ENCODE measurements around the gene FBXO21.
A peak's percentile ranks its signal among the peaks of the same experiment; 100 is the strongest.
"Not testable (repeated sequence)": the region's sequence is repeated elsewhere in the genome, so short reads cannot be mapped to it uniquely, and the experiment has no call there.

FBXO21 gene

DNA sequence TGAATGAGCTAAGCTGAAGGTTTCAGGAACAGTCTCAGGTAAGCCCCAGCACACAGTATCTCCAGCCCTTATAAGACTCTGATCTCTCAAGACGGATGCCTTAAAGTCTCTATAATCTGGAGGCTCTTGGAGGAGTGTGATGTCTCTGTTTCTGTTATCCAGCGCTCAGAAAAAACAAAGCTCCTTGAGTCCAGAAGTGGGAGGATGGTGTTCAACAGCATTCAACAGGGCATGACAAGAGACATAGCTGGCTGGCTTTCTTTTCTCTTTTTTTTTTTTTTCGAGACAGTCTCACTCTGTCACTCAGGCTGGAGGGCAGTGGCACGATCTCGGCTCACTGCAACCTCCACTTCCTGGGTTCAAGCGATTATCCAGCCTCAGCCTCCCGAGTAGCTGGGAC is 59.5 kb downstream of the FBXO21 start:
- no peak for DNase-seq

DNA sequence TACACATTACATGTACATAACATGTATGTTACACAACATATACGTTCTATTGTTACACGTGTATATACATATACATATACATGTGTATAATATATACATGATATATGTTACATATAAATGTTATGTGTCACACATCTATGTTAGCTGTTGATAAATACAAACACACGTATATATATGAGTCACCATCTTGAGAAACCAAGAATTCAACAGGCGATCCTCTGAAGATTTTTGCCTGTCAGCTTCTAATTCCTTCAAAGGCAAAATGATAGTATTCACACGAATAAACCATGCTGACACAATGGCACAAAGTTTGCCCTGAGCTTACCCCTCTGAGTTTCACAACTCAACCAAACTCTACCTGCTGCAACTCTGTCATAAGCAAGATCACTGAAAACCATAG is 60.9 kb downstream of the FBXO21 start:
- DNase-seq = no peak

DNA sequence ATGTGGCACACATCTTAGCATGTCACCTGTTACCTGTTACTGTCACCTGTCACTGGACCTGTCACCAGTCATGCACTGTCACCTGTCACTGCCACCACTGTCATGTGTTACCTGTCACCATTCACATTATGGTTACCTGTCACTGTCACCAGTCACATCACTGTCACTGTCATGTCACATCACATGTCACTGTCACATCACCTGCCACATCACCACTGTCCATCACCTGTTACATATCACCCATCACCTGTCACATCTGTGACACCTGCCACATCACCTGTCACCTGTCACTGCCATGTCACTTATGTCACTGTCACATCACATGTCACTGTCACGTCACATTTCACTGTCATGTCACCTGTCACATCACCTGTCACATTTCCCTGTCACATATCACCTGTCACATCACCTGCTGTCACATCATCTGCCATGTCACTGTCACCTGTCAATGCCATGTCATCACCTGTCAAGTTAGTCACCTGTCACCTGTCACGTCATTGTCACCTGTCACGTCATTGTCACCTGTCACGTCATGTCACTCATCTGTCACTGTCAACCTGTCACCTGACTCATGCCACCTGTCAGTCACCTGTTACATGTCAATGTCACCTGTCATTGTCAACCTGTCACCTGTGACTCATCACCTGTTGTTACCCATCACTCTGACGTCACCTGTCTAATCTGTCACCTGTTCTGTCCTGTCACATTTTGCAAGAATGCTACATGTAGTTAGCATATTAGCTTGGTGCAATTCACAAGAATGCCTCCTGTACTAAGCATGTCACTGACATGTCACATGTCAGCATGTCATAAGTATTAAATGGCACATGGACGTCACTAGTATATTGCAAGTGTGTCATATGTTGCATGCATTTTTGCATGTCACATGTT is 62.1 kb downstream of the FBXO21 start:
- no peak for DNase-seq

DNA sequence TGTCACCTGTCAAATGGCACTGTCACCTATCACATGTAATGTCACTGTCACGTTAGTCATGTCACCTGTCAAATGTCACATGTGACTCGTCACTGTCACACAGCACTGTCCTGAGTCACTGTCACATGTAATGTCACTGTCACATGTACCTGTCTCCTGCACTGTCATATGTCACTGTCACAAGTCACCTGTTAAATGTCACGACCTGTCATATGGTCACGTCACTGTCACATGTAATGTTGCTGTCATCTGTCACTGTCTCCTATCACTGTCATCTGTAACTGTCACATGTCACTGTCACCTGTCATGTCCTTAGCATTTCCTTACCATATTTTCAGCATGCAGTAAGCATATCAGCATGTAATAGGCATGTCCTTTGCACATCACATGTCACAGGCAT is 63.9 kb downstream of the FBXO21 start:
- no peak for DNase-seq

DNA sequence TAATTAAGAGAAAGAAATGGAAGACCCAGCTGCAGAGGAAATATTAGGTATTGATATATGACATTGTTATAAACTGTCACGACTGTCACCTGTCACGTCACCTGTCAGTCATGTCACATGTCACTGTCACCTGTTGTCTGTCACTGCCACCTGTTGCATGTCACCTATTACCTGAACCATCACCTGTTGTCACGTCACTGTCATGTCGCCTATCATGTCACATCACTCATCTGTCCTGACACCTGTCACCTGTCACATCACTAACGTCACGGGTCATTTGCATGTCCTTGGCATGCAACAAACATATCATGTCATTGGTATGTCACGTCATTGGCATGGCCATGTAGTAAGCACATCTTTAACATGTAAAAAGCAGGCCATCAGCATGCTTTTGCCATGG is 64.5 kb downstream of the FBXO21 start:
- DNase-seq = no peak

DNA sequence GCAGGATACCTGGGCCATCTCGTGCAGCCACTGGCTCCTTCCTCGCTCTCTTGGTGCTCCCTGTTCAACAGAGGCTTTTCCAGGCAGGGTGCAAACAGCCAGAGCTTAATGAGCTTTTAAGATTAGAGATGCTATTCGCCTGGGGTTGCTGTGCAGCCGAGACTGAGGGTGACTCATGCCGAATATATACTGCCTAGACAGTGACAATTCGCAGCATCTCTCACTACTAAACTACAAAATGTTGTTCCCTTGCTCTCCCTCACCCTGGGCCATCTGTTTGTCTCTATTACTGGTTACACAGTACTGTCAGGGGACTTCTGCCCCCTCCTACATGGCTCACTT is 65.0 kb downstream of the FBXO21 start:
- DNase-seq = no peak

DNA sequence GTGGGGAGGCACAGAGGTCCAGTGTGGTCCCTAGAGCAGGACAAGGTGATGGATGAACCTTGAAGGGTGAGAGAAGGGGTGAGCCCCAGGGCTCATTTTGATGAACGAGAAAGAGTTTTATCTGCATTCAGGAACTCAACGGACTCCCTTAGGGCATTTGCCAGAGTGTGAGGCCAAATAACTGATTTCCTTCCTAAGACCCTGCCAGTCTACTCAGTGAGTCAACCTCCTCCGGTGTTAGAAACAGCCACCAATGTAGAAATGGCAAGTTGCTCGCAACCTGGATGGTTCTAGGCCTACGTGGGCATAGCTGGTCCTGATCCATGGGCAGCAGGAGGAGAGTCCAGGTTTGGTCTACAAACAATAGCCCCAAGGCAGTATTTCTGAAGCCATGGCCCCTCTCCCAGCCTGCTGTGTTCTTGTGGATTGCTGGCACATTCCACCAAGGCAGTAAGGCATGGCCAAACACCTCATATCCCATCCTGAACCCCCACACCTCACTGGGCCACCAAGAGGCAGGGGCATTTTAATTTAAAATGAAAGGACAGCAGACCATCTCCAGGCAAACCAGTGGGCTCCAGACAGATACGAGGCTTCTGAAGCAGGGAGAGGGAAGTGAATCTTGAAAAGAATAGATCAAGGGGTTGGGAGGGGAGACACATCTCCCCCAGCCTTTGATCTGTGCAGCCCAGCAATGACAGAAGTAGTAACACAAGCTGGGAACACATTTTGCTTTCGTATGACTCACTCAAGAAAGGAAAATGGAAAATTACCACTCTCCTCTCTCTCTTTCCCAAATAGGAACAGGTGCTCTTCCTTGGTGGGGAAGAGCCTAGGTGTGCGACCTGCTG is 65.6 kb downstream of the FBXO21 start:
- no peak for DNase-seq

DNA sequence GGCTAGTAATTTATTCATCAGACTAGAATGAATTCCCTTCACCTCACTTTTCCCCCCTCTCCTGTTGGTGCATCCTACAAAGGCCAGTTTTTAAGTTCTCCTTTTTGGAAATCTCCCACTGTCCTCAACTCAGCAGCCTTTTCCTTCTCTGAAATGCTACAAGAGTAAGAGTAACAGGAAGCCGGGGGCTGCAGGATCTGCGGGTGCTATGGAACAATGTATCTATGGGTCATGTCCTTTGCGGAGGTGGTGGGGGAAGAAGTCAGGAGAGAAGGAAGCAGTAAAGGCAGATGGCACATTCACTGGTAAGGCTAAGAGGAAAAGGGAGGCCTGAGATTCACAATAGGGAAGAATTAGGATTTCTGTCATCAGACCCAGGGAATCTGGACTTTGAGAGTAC is 68.8 kb downstream of the FBXO21 start:
- DNase-seq = no peak

DNA sequence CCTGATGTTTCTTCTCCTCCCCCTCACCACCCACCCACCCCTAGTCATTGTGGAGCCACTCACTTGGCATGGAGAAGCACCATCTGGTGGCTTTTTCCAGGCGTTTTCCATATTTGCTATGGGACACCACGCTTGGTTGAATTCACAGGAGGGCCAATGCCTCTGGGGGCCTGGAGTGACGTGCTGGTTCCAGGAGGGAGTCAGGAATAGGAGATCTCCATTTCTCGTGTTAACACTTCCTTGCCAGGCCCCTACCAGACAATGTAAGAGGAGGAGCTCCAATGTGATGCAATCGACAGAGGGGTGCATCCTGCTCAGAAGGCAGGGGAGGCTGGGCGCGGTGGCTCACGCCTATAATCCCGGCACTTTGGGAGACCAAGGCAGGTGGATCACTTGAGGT is 69.5 kb downstream of the FBXO21 start:
- DNase-seq = peak; percentile 92

DNA sequence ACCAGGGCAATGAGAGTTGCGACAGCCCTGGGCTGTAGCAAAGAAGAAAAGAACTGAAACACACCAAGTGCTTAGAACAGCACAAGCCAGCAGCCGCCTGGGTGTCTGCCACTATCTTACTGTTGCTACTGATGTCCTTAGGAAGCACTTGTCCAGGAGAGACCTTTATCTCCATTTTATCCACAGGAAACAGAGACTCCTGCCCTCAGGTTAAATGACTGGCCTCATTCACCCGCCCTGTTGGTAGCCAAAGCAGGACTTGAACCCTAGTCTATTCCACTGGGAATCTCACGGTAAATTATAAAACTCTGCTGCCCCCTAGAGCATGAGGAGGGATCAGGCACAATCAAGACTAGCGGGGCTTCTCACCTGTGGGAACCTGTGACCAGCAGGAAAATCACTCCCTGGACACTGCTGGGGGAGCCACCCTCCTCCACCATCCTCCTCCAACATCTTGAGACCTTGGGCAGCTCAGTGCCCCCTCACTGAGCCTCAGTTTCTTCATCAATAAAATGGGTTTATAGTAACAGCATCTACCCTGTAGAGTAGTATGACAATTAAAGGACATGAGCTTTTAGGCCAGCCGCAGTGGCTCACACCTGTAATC is 70.6 kb downstream of the FBXO21 start:
- peak; percentile 59 for DNase-seq

DNA sequence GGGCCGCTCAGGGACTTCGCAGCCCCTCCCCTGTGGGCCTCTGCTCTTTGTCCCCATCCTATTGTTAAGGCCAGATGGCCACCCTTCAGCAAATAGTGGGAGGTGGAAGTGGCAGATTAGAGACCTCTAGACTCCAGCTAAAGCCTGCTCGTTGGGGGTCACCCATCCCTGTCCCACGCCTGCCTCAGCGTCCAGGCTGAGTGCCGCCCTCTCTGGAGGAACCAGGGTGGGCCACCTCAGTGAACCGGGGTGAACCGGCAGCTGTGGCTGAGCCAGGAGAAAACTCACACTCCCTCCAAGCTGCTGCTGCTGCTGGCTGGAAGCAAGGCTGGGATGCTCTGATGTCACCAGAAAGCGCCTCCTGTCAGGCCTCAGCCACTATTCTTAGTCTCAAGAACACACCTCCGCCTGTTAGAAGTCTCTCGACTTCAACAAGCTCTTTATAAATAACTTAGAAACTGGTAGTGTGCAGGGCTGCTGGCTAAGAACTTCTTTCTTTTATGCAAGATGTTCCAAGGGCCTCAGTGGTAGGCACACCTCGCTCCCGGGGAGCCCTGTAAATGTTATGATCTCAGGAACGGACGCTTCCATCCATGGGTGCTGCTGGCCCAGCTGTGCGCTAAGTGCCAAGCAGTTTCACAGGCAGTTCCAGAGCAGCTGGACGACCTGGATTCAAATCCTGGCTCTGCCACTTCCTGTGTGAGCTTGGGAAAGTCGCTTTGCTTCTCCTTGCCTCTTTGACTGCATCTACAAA is 71.3 kb downstream of the FBXO21 start:
- DNase-seq = peak; percentile 77

DNA sequence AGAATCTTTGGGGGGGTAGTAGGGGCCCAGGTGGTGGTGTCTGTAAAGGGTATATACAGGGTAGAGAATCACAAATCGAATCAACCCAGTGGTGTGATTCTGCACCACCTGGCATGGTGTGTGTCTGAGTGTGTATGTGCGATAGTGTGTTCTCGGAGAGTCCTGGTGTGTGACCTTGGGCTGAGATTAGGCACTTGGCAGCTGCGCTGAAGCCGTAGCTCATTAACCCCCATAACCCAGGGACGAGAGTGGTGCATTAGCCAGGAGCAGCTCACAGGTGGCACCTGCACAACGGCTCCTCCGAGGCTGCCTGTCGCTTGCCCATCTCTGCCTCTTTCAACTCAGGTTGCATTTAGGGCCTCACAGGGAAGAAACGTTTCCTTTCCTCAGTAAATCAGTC is 75.5 kb downstream of the FBXO21 start:
- DNase-seq = no peak

DNA sequence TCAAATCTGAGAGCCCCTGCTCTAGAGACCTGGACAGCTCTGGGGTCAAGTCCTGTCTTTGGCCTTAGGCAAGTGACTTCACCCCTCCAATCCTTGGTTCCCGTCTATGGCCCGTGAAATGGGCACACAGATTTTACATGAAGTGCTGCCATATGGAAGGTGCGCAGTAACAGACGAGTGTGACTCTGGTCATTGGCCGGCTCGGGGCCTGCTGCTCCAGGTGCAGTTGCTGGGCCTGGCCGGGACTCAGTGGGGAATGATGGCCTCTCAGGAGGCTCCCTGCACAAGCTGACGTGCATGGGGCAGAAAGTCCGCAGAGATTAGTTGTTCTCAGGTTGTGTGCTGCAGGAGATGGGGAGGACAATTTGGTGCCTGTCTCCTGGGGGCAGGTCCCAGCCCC is 77.0 kb downstream of the FBXO21 start:
- DNase-seq = no peak

DNA sequence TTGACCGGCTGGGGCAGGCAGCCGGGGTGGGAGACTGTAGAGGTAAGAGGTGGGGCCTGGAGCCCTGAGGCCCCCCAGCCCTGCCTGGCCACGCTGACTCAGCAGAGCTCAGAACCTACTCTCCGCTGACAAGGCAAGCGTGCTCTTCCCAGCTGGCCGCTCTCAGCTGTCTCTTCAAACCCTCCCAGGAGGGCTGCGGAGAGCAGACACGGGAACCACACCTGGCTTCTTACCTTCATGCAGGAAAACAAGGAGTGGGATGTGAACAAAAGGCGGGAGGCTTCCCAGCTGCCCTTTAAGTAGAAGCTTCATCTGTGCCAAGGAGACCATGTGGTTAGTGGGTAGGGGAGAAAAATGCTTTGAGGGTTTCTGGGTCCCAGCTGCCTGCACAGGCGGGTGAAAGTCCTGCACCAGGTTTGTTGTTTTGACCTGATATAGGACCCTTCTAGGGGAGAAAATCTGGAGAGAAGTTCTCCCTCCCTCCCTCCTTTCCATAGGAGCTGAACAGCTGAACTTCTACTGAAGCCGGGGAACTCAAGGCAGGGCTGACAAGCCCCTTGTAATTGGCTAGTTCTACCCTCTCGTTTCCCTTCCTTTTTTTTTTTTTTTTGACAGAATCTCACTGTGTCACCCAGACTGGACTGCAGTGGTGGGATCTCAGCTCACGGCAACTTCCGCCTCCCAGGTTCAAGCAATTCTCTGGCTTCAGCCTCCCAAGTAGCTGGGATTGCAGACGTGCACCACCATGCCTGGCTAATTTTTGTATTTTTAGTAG is 78.3 kb downstream of the FBXO21 start:
- DNase-seq = peak; percentile 93

DNA sequence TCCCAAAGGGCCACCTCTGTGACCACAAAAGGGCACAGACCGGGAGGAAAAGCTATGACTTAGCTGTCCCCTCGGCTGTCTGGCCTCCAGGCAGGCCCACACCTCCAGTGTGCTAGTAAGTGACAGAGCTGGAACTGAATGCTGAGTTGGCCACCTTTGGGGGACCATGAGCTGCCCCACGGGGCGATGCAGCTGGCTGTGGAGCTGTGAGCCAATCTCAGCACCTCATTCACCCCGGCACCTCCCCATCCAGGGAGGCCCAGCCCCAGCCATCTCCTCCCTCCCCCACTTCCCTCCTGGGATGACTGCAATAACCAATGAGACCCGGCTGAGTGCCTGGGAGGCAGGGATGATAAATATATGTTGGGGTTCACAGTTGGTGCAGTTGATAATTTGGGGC is 78.9 kb downstream of the FBXO21 start:
- DNase-seq = peak; percentile 74

DNA sequence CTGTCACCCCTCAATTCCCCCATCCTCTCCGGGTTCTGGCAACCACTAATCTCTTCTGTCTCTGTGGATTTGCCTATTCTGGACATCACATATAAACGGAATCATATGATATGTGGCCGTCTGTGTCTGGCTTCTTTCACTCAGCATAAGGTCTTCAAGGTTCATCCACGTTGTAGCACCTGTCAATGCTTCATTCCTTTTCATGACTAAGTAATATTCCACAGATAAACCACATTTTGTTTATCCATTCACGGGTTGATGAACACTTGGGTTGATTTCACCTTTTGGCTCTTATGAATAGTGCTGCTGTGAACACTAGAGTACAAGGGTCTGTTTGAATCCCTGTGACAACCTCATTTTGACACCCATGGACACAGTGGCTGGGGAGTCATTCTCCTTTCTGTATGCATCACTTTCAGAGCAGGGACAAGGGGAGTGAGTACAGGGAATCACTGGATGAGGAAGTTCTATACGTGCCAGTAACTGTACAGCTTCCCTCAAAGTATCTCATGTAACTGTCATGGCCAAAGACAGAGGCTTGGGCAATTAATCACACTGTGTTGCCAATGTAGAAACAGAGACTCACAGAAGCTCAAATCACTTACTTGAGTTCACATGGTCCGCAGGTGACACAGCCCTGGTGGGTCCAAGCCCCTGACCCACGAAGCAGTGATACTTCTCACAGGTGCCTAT is 80.2 kb downstream of the FBXO21 start:
- DNase-seq = no peak

DNA sequence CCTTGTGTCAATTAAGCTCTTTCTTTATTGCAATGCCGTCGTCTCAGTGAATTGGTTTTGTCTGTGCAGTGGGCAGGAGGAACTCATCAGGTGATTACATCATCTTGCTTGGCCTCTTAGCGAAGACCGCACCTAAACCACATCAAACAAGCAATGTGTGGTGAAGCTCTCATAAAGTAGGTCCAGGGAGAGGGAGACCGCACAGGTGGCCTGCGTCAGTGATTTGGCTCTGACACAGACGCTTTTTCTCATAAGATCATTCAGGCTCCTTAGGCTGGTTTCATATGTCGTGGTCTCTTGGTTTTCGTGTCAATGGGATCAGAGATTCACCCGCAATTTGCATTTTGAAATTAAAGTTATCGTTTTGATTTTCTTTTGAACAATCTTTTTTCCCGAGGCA is 84.4 kb downstream of the FBXO21 start:
- peak; percentile 54 for DNase-seq

DNA sequence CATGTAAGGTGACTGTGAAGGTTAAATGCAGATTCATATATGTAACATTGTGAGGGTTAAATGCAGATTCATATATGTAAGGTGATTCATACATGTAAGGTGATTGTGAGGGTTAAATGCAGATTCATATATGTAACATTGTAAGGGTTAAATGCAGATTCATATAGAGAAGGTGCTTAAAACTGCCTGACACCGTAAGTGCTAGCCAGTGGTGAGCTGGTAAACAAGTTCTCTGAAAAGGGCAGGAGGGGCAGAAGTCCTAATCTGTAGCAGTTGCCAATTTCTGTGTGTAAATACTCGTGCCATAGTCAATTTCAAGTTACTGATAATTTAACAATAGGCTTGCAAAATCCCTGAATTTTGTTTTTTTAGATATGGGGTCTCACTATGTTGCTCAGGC is 86.3 kb downstream of the FBXO21 start:
- DNase-seq = not testable (repeated sequence)

DNA sequence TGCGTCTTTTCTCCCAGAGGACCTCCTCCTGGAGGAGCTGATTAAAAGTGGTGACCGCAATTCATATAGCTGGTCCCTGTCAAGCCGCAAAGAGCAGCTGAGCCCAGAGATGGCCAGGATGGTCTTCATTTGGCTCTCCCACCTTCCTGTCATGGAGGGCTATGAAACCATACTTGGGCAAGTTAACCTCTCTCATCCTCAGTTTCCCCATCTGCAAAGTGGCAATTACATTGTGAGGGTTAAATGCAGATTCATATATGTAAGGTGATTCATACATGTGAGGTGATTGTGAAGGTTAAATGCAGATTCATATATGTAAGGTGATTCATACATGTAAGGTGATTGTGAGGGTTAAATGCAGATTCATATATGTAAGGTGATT is 87.5 kb downstream of the FBXO21 start:
- DNase-seq = no peak

DNA sequence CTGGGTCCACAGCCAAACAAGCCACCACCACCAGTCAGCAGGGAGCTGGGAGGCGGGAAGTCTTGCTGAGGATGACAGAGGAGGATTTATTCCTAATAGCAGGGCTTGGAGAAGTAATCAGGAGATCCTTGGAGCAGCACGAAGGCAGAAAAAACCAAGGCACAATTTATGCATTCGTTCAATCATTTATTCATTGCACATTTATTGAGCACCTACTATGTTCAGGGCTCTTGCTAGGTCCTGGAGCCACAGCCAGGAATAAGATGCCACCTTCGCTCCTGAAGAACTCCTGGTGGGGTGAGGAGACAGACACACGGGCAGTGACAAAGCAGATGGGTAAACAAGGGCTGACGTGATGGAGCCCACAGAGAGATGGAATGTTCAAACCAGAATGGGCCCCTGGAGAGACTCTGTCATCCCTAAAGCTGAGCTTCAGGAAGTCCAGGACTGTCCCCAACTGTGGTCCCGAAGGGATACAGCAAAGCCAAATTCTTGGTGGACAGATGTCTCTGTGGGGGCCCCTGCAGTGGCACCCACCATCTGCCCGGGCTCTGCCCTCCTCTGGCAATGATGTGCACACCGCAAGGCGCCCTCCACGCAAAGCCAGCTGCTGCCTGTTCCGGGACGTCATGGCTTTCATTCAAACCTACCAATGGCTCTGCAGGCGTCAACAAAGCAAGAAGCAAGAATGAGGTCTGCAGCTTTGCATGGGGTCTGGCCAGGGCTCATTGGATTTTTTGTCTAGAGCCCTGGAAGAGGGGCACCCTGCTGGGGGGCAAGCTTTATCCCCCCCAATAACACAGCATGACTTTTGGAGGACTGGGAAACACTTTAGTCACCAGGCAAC is 88.1 kb downstream of the FBXO21 start:
- peak; percentile 75 for DNase-seq

All from NCI-H2107 (cell line).